Measurements from ENCODE around the gene DDX56. TPM values are rescaled to one million over a fixed set of nuclear protein-coding genes. Genes with fewer than 3 reads are reported as not detected.

The DDX56 gene
- total RNA-seq, 2 donors from 2014 or later, result 41.1 to 90.6 TPM

- no peaks in the 10 kb centered on the region for H3K9me3 ChIP-seq
- H3K27ac ChIP-seq, result no peak overlapping the region
- H3K4me3 ChIP-seq, result no peak overlapping the region
- no peak for TF ChIP-seq CTCF (IDR thresholded peaks at IDR 0.05)
- no peak overlapping the region for H3K9ac ChIP-seq (ENCODE audit: low read depth in 2 of 2, low read length in 2 of 2)
- H3K36me3 ChIP-seq, result peaks cover 45% of the 10 kb centered on the region
- peaks cover 5% of the 10 kb centered on the region for H3K4me1 ChIP-seq
- DNase-seq, result no peak
- intact Hi-C loops (cut with DNase I), result loop anchor here (5.0 kb wide), 1 partner anchor 78 kb away; the partner anchor contains the start of gene NUDCD3
- H3K27me3 ChIP-seq, result no peaks in the 10 kb centered on the region
Observed at GRCh38 chr7:44569959-44570358, 3.7 kb downstream of the DDX56 start.

- no peak overlapping the region for H3K4me3 ChIP-seq
- TF ChIP-seq CTCF (IDR thresholded peaks at IDR 0.05), result no peak
- H3K27me3 ChIP-seq, result no peaks in the 10 kb centered on the region
- H3K36me3 ChIP-seq, result peaks cover 45% of the 10 kb centered on the region
- intact Hi-C loops (cut with DNase I), result loop anchor here (5.0 kb wide), 1 partner anchor 77 kb away; the partner anchor contains the start of gene NUDCD3
- DNase-seq, result no peak
- H3K9ac ChIP-seq (ENCODE audit: low read depth in 2 of 2, low read length in 2 of 2), result no peak overlapping the region
- H3K27ac ChIP-seq, result no peak overlapping the region
- H3K4me1 ChIP-seq, result peaks cover 5% of the 10 kb centered on the region
- H3K9me3 ChIP-seq, result no peaks in the 10 kb centered on the region
Observed at GRCh38 chr7:44568771-44569560, 4.7 kb downstream of the DDX56 start.

GRCh38 chr7:44567884-44568283 is 5.8 kb downstream of the DDX56 start:
- no peak for DNase-seq
- no peaks in the 10 kb centered on the region for H3K9me3 ChIP-seq
- H3K4me3 ChIP-seq, result no peak overlapping the region
- no peaks in the 10 kb centered on the region for H3K27me3 ChIP-seq
- TF ChIP-seq CTCF (IDR thresholded peaks at IDR 0.05), result no peak
- peaks cover 3% of the 10 kb centered on the region for H3K4me1 ChIP-seq
- H3K36me3 ChIP-seq, result peaks cover 45% of the 10 kb centered on the region
- intact Hi-C loops (cut with DNase I), result loop anchor here (5.0 kb wide), 1 partner anchor 76 kb away; the partner anchor contains the start of gene NUDCD3
- H3K9ac ChIP-seq (ENCODE audit: low read depth in 2 of 2, low read length in 2 of 2), result no peak overlapping the region
- H3K27ac ChIP-seq, result no peak overlapping the region

GRCh38 chr7:44566680-44567079 is 7.0 kb downstream of the DDX56 start:
- intact Hi-C loops (cut with DNase I), result loop anchor here (5.0 kb wide), 1 partner anchor 74 kb away; the partner anchor contains the start of gene NUDCD3
- TF ChIP-seq CTCF (IDR thresholded peaks at IDR 0.05), result no peak
- DNase-seq, result no peak

GRCh38 chr7:44565795-44566559 is 7.7 kb downstream of the DDX56 start:
- H3K9ac ChIP-seq (ENCODE audit: low read depth in 2 of 2, low read length in 2 of 2), result no peak overlapping the region
- intact Hi-C loops (cut with DNase I), result loop anchor here (2.0 to 5.0 kb wide), 2 partner anchors 74 to 325 kb away; partner anchors contain the start of gene NUDCD3
- H3K36me3 ChIP-seq, result peaks cover 33% of the 10 kb centered on the region
- no peak overlapping the region for H3K4me3 ChIP-seq
- TF ChIP-seq CTCF (IDR thresholded peaks at IDR 0.05), result no peak
- no peak overlapping the region for H3K27ac ChIP-seq
- no peak for DNase-seq
- H3K4me1 ChIP-seq, result no peaks in the 10 kb centered on the region
- no peaks in the 10 kb centered on the region for H3K27me3 ChIP-seq
- H3K9me3 ChIP-seq, result no peaks in the 10 kb centered on the region

More at GRCh38 chr7:44566680-44567079, 7.0 kb downstream of the DDX56 start:
- Histone ChIP-seq H3K36me3 (peaks cover 40% of the 10 kb centered on the region), H3K9me3 (no peaks in the 10 kb centered on the region), H3K27me3 (no peaks in the 10 kb centered on the region), H3K4me3 (no peak overlapping the region), H3K9ac (ENCODE audit: low read depth in 2 of 2, low read length in 2 of 2) (no peak overlapping the region), H3K27ac (no peak overlapping the region), H3K4me1 (no peaks in the 10 kb centered on the region)

All from colonic mucosa (tissue), 4 donors.